GM12891 (cell line): Measurements from ENCODE around the gene CLEC4M.

ENCODE experiments used
- POLR2A ChIP-seq: IDR thresholded peaks from 2 replicates; pipeline ENCODE4 v1.6.1; 2011; ENCODE audit warnings: low read depth, low read length, control low read depth
- POLR2AphosphoS5 ChIP-seq: IDR thresholded peaks from 2 replicates; pipeline ENCODE4 v1.6.1; 2011; ENCODE audit warnings: low read depth, low read length, control low read depth
- SPI1 ChIP-seq: IDR thresholded peaks from 2 replicates; pipeline ENCODE4 v1.6.1; 2011; ENCODE audit warnings: low read depth, low read length, control low read depth
- TAF1 ChIP-seq: IDR thresholded peaks from 2 replicates; pipeline ENCODE4 v1.6.1; 2011; ENCODE audit warnings: low read depth, low read length, control low read depth

DNA sequence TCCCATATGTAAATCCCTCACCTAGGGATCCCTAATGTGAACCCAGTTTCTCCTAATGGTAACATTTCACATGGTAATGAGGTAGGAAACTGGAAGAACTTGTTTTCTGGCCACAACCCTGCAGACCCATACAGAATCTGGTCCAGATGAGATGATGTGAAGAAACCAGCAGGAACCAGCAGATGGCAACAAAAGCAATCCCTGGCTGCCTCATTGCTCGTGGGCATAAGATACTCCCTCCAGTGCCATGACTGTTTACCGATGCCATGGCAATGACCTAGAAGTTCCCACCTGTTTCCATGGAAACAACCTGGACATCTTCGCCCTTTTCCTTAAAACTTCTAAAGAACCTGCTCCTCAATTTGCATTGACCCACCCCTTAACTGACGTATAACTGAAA, 14.3 kb upstream of the CLEC4M start:
- TF ChIP-seq POLR2A (no peak), SPI1 (no peak), POLR2AphosphoS5 (no peak), TAF1 (no peak)
